Left kidney (tissue), 2 donors: ENCODE measurements around the gene AMOTL2. TPM values are rescaled to one million over a fixed set of nuclear protein-coding genes. Genes with fewer than 3 reads are reported as not detected.

ENCODE experiments used
- DNase-seq: peaks from one replicate; pipeline ENCODE4 v3.0.0-alpha.2; 2013
- polyA plus RNA-seq: library from polyadenylated mRNA; unstranded; fragments of 120-200 nt; gene quantifications from one replicate; pipeline ENCODE4 v1.2.1, GENCODE V29; 2013; ENCODE audit not compliant: insufficient read length

AMOTL2 gene
- polyA plus RNA-seq, 1 donor: 75.0 TPM

GRCh38 chr3:134381076-134381475 is 6.8 kb upstream of the AMOTL2 start:
- no peak for DNase-seq

GRCh38 chr3:134380249-134380648 is 6.0 kb upstream of the AMOTL2 start:
- no peak for DNase-seq

- no peak for DNase-seq
Measured at GRCh38 chr3:134378818-134379217, 4.6 kb upstream of the AMOTL2 start.

GRCh38 chr3:134378384-134378783 is 4.1 kb upstream of the AMOTL2 start:
- no peak for DNase-seq

GRCh38 chr3:134377896-134378295 is 3.6 kb upstream of the AMOTL2 start:
- no peak for DNase-seq

GRCh38 chr3:134376786-134377426 is 2.7 kb upstream of the AMOTL2 start:
- no peak for DNase-seq

GRCh38 chr3:134376385-134376765 is 2.1 kb upstream of the AMOTL2 start:
- DNase-seq: no peak

GRCh38 chr3:134375582-134376384 is 1.5 kb upstream of the AMOTL2 start:
- no peak for DNase-seq

- no peak for DNase-seq
Measured at GRCh38 chr3:134374791-134375581, 739 bp upstream of the AMOTL2 start.

GRCh38 chr3:134373271-134374104 is 759 bp downstream of the AMOTL2 start:
- DNase-seq: peak; percentile 89

GRCh38 chr3:134372396-134373270 is 1.6 kb downstream of the AMOTL2 start:
- no peak for DNase-seq

GRCh38 chr3:134371542-134372324 is 2.5 kb downstream of the AMOTL2 start:
- DNase-seq: no peak

GRCh38 chr3:134370611-134371531 is 3.4 kb downstream of the AMOTL2 start:
- DNase-seq: no peak

- DNase-seq: no peak
Measured at GRCh38 chr3:134369861-134370596, 4.2 kb downstream of the AMOTL2 start.

- no peak for DNase-seq
Measured at GRCh38 chr3:134369231-134369741, 5.0 kb downstream of the AMOTL2 start.

- DNase-seq: no peak
Measured at GRCh38 chr3:134368751-134369105, 5.5 kb downstream of the AMOTL2 start.

- DNase-seq: no peak
Measured at GRCh38 chr3:134367869-134368750, 6.1 kb downstream of the AMOTL2 start.
